Lower leg skin (tissue), 3 donors: ENCODE results near the gene ATP6AP1.

Experiments
- CTCF ChIP-seq, 3 donors: fragments of 450-650 bp; IDR thresholded peaks; one replicate each; pipeline ENCODE4 v1.5.1; 2016; ENCODE audit warnings: antibody characterized with exemption in 3 of 3, mild to moderate bottlenecking in 3 of 3, moderate library complexity in 2 of 3
- POLR2A ChIP-seq, 2 donors: fragments of 450-650 bp; IDR thresholded peaks; one replicate each; pipeline ENCODE4 v1.6.1; 2016 to 2017; ENCODE audit warnings: antibody characterized with exemption in 2 of 2, mild to moderate bottlenecking in 1 of 2, moderate library complexity in 1 of 2

GRCh38 chrX:154404625-154405192 lies 23.8 kb upstream of the ATP6AP1 start:
- TF ChIP-seq POLR2A (IDR thresholded peaks at IDR 0.05) (no peak), CTCF (IDR thresholded peaks at IDR 0.05) (no peak)
